Endothelial cell of umbilical vein (primary cell): ENCODE measurements around the gene ENPEP. TPM values are rescaled to one million over a fixed set of nuclear protein-coding genes. Genes with fewer than 3 reads are reported as not detected.

ENCODE experiments used
- BruUV-seq: library from RNA; stranded (reverse); fragments of 400-500 nt; replicated peaks from 2 replicates; lab custom pipeline; 2021; lab: Mats Ljungman, UMichigan
- CTCF ChIA-PET: fragments of 300-600, 350-600 bp; sonication (Branson Sonifier 250); formaldehyde crosslinking; loops from one replicate; lab custom pipeline; 2021; ENCODE audit warnings: antibody characterized with exemption, inconsistent platforms; lab: Charles Lee
- POLR2A ChIA-PET: fragments of 300-600, 350-600 bp; sonication (Branson Sonifier 250); formaldehyde crosslinking; loops from one replicate; lab custom pipeline; 2021; ENCODE audit warnings: antibody characterized with exemption, inconsistent platforms; lab: Charles Lee
- DNase-seq: peaks from one replicate; pipeline ENCODE4 v3.0.0-alpha.2; 2011; ENCODE audit warnings: low read depth, low spot score
- FAIRE-seq: peaks from 2 replicates; lab custom pipeline; 2011; peaks lifted over from hg19 to GRCh38; lab: Jason Lieb, UNC
- H2AFZ ChIP-seq: 2 replicates; pipeline ENCODE4 v1.6.0; 2012; ENCODE audit warnings: low read depth, low read length, control low read depth, inconsistent platforms
- H3K27ac ChIP-seq: 2 replicates; pipeline ENCODE4 v1.5.1; 2011; ENCODE audit warnings: low read depth, mild to moderate bottlenecking, control low read depth, low read length, moderate library complexity; ENCODE audit not compliant: insufficient read depth
- H3K27me3 ChIP-seq, 2 experiments: 2 replicates each; pipeline versions ENCODE4 v1.6.0 to v1.6.1; 2011; ENCODE audit warnings: low read length in 2 of 2, mixed read lengths in 1 of 2; ENCODE audit not compliant: control insufficient read depth in 2 of 2, insufficient read depth in 2 of 2
- H3K36me3 ChIP-seq, 2 experiments: 2 replicates in 1 of 2; 3 replicates in 1 of 2; pipeline ENCODE4 v1.5.1; 2011; ENCODE audit warnings: low read length in 2 of 2, mild to moderate bottlenecking in 1 of 2, moderate library complexity in 1 of 2; ENCODE audit not compliant: control insufficient read depth in 2 of 2, insufficient read depth in 2 of 2; ENCODE audit errors: extremely low read depth in 1 of 2
- H3K4me1 ChIP-seq: 3 replicates; pipeline ENCODE4 v1.5.1; 2011; ENCODE audit warnings: mild to moderate bottlenecking, low read length; ENCODE audit not compliant: control insufficient read depth, insufficient read depth; ENCODE audit errors: extremely low read depth
- H3K4me2 ChIP-seq: 2 replicates; pipeline ENCODE4 v1.6.1; 2011; ENCODE audit warnings: low read length, control low read depth, mixed read lengths; ENCODE audit not compliant: insufficient read depth
- H3K4me3 ChIP-seq, 3 experiments: fragments of 200-600 bp in 1 of 3; sonication (generic), shearing (Covaris generic) in 1 of 3; replicated peaks in 1 of 3; 2 replicates each; pipeline ENCODE4 v1.5.1; 2011 to 2016; ENCODE audit warnings: control low read depth in 3 of 3, low read length in 3 of 3, mild to moderate bottlenecking in 2 of 3, inconsistent platforms in 1 of 3, low read depth in 1 of 3, moderate library complexity in 1 of 3; ENCODE audit not compliant: insufficient read depth in 1 of 3
- H3K79me2 ChIP-seq: 2 replicates; pipeline ENCODE4 v1.6.0; 2012; ENCODE audit warnings: low read length, inconsistent platforms; ENCODE audit not compliant: control insufficient read depth, insufficient read depth
- H3K9ac ChIP-seq: replicated peaks from 2 replicates; pipeline ENCODE3; 2011; ENCODE audit warnings: low read length, control low read depth; ENCODE audit not compliant: insufficient read depth; ENCODE audit errors: extremely low read depth
- H3K9me1 ChIP-seq: replicated peaks from 3 replicates; pipeline ENCODE4 v1.6.0; 2011; ENCODE audit warnings: mild to moderate bottlenecking, low read length; ENCODE audit not compliant: control insufficient read depth, insufficient read depth; ENCODE audit errors: extremely low read depth
- H3K9me3 ChIP-seq: replicated peaks from 2 replicates; pipeline ENCODE4 v1.5.1; 2012; ENCODE audit warnings: low read length, inconsistent platforms; ENCODE audit not compliant: control insufficient read depth, insufficient read depth
- H4K20me1 ChIP-seq: replicated peaks from 2 replicates; pipeline ENCODE3; 2011; ENCODE audit warnings: mild to moderate bottlenecking, low read length; ENCODE audit not compliant: control insufficient read depth, insufficient read depth; ENCODE audit errors: extremely low read depth
- EZH2 ChIP-seq: IDR thresholded peaks from 2 replicates; pipeline ENCODE4 v1.6.1; 2012; ENCODE audit warnings: borderline replicate concordance, low read depth, mild to moderate bottlenecking, moderate library complexity, low read length, inconsistent platforms; ENCODE audit not compliant: severe bottlenecking
- FOS ChIP-seq: IDR thresholded peaks from 2 replicates; pipeline ENCODE4 v1.6.1; 2011; ENCODE audit warnings: mild to moderate bottlenecking, low read length, moderate library complexity, borderline replicate concordance; ENCODE audit not compliant: insufficient read depth
- GATA2 ChIP-seq: IDR thresholded peaks from 2 replicates; pipeline ENCODE4 v1.7.0; 2011; ENCODE audit warnings: low read depth, mild to moderate bottlenecking, moderate library complexity, mixed read lengths, low read length; ENCODE audit not compliant: insufficient read length, insufficient read depth
- JUN ChIP-seq: IDR thresholded peaks from 2 replicates; pipeline ENCODE4 v1.6.1; 2011; ENCODE audit warnings: borderline replicate concordance, low read depth; ENCODE audit not compliant: insufficient read length, insufficient read depth
- MYC ChIP-seq: IDR thresholded peaks from one replicate; pipeline ENCODE4 v1.6.1; 2011; ENCODE audit warnings: mild to moderate bottlenecking, low read depth, low read length
- POLR2A ChIP-seq: IDR thresholded peaks from 2 replicates; pipeline ENCODE4 v1.6.1; 2012; ENCODE audit warnings: low read depth, mild to moderate bottlenecking, control low read depth, low read length
- POLR2AphosphoS5 ChIP-seq: IDR thresholded peaks from 2 replicates; pipeline ENCODE4 v1.6.1; 2012; ENCODE audit warnings: low read depth, mild to moderate bottlenecking, control low read depth, low read length, moderate library complexity; ENCODE audit not compliant: insufficient read depth
- dilution Hi-C: fragments of 300-500 bp; cut with MboI; formaldehyde crosslinking; loops from one replicate; pipeline ENCODE4 v1.15.0; 2019; ENCODE audit warnings: low sequenced_read_pairs; ENCODE audit not compliant: extremely low pct_ligation_motif_present
- intact Hi-C: fragments of 100-400 bp; cut with micrococcal nuclease; formaldehyde crosslinking; loops from one replicate; pipeline ENCODE4 v1.10.0; 2022
- polyA plus RNA-seq, 4 experiments: library from polyadenylated mRNA; depleted of rRNA in 3 of 4; stranded (reverse) in 3 of 4; unstranded in 1 of 4; fragments of >200 nt; gene quantifications; 2 replicates each; pipeline versions ENCODE4 v1.2.1 to v1.2.3, GENCODE V29; 2011 to 2012; ENCODE audit warnings: missing spikeins in 1 of 4
- total RNA-seq: library from RNA; stranded (reverse); gene quantifications from 2 replicates; pipeline ENCODE4 v1.2.3, GENCODE V29; 2021
- TF ChIP-seq, protein P1 (sequence below): IDR thresholded peaks from 2 replicates; pipeline ENCODE4 v1.6.1; 2011; ENCODE audit not compliant: insufficient read depth, insufficient read length
- TF ChIP-seq, protein P2 (sequence below), 2 donors: IDR thresholded peaks; 1 replicate in 1 of 2; 2 replicates in 1 of 2; pipeline ENCODE4 v1.5.1; 2011; ENCODE audit warnings: low read length in 2 of 2, mild to moderate bottlenecking in 2 of 2, moderate library complexity in 2 of 2, control low read depth in 1 of 2, inconsistent platforms in 1 of 2, low read depth in 1 of 2; ENCODE audit not compliant: insufficient read depth in 1 of 2; ENCODE audit errors: extremely low read depth in 1 of 2

Gene ENPEP
- total and polyA plus RNA-seq, 2 donors (not counting 3 experiments of a cell fraction or from before 2014, with no cell fraction given): not detected

DNA sequence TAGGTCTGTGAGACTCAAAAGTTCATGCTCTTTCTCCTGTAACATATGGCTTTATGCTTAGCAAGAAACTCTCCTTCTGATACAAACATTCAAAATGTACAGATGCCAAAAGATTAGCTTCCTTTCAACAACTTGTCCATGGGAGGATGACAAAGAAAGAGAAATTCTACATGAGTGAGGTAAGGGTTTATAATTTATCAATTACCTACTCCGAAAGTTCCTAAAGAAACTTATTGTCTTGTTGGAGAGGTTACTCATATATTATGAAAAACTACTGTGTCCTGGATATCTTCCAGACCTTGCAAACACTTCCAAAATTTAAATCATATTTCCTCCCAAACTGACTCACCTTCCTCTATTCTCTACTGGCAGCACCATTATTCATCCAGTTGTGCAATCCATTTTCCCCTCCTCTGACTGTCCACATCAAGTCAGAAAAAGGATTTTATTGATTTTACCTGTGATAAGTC, 65.1 kb downstream of the ENPEP start:
- dilution Hi-C loops (no loop called here), intact Hi-C loops (loop anchor here (1.0 to 5.0 kb wide), 7 partner anchors 8 to 1542 kb away; partner anchors contain the start of genes ELOVL6 and SEC24B)
- no peak overlapping the region for H2AFZ ChIP-seq
- no peaks in the 10 kb centered on the region for H3K9me3 ChIP-seq
- ChIA-PET POLR2A (no interaction called here), CTCF (interaction anchor here (1.0 to 2.8 kb wide), 7 partner anchors 13 to 542 kb away, joined by 3 to 13 read pairs (median 4); no protein-coding TSS in a partner anchor)
- peak overlapping the region; percentile 94 for H3K9ac ChIP-seq
- DNase-seq: peak; percentile 94
- BruUV-seq: no TSS peak
- H3K27ac ChIP-seq: peak overlapping the region; percentile 99
- H3K4me3 ChIP-seq: peak overlapping the region in 1 of 3 experiments; percentile 23
- peak; percentile 10 for TF ChIP-seq POLR2AphosphoS5
- TF ChIP-seq EZH2: peak; percentile 32
- TF ChIP-seq, protein P1, sequence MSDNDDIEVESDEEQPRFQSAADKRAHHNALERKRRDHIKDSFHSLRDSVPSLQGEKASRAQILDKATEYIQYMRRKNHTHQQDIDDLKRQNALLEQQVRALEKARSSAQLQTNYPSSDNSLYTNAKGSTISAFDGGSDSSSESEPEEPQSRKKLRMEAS: no peak
- TF ChIP-seq, protein P2, sequence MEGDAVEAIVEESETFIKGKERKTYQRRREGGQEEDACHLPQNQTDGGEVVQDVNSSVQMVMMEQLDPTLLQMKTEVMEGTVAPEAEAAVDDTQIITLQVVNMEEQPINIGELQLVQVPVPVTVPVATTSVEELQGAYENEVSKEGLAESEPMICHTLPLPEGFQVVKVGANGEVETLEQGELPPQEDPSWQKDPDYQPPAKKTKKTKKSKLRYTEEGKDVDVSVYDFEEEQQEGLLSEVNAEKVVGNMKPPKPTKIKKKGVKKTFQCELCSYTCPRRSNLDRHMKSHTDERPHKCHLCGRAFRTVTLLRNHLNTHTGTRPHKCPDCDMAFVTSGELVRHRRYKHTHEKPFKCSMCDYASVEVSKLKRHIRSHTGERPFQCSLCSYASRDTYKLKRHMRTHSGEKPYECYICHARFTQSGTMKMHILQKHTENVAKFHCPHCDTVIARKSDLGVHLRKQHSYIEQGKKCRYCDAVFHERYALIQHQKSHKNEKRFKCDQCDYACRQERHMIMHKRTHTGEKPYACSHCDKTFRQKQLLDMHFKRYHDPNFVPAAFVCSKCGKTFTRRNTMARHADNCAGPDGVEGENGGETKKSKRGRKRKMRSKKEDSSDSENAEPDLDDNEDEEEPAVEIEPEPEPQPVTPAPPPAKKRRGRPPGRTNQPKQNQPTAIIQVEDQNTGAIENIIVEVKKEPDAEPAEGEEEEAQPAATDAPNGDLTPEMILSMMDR (IDR thresholded peaks at IDR 0.05; ENCODE audit: extremely low read depth in 1 of 2, insufficient read depth in 1 of 2, low read depth in 1 of 2, low read length in 2 of 2): no peak
- no peak for TF ChIP-seq MYC
- peak; percentile 90 for TF ChIP-seq FOS
- peak; percentile 98 for TF ChIP-seq JUN
- peak; percentile 78 for TF ChIP-seq GATA2
- no peak for TF ChIP-seq POLR2A
- H4K20me1 ChIP-seq: no peaks in the 10 kb centered on the region
- peaks cover 25% of the 10 kb centered on the region for H3K4me1 ChIP-seq
- no peaks in the 10 kb centered on the region for H3K27me3 ChIP-seq
- H3K79me2 ChIP-seq: no peaks in the 10 kb centered on the region
- H3K9me1 ChIP-seq: no peaks in the 10 kb centered on the region
- H3K4me2 ChIP-seq: peak overlapping the region; percentile 81
- H3K36me3 ChIP-seq: no peaks in the 10 kb centered on the region
- peak; percentile 82 for FAIRE-seq
